Fibroblast of lung (primary cell): Measurements from ENCODE around the gene VIPR2. TPM values are rescaled to one million over a fixed set of nuclear protein-coding genes. Genes with fewer than 3 reads are reported as not detected.

Experiments
- DNase-seq, 2 donors: peaks; one replicate each; pipeline versions ENCODE4 v3.0.0 to v3.0.0-alpha.2; 2010; ENCODE audit warnings: low read depth in 2 of 2
- H2AFZ ChIP-seq: 2 replicates; pipeline ENCODE4 v1.5.1; 2012; ENCODE audit warnings: low read length, control low read depth, inconsistent platforms
- H3K27ac ChIP-seq: 2 replicates; pipeline ENCODE4 v1.5.1; 2011; ENCODE audit warnings: low read length, control low read depth; ENCODE audit not compliant: insufficient read depth
- H3K27me3 ChIP-seq: 2 replicates; pipeline ENCODE4 v1.5.1; 2011; ENCODE audit warnings: mild to moderate bottlenecking, low read length; ENCODE audit not compliant: control insufficient read depth, insufficient read depth
- H3K36me3 ChIP-seq: 2 replicates; pipeline ENCODE4 v1.5.1; 2011; ENCODE audit warnings: low read length; ENCODE audit not compliant: control insufficient read depth, insufficient read depth
- H3K4me1 ChIP-seq: 2 replicates; pipeline ENCODE4 v1.5.1; 2011; ENCODE audit warnings: low read length; ENCODE audit not compliant: control insufficient read depth, insufficient read depth; ENCODE audit errors: extremely low read depth
- H3K4me2 ChIP-seq: 2 replicates; pipeline ENCODE4 v1.5.1; 2011; ENCODE audit warnings: low read length, control low read depth; ENCODE audit not compliant: insufficient read depth; ENCODE audit errors: extremely low read depth
- H3K4me3 ChIP-seq, 4 experiments: fragments of 200-600 bp in 1 of 4; sonication (generic) in 1 of 4; replicated peaks in 1 of 4; 2 replicates each; pipeline ENCODE4 v1.5.1; 2011 to 2016; ENCODE audit warnings: low read length in 4 of 4, low read depth in 3 of 4, mild to moderate bottlenecking in 3 of 4, control low read depth in 2 of 4, inconsistent platforms in 1 of 4, mixed read lengths in 1 of 4; ENCODE audit not compliant: insufficient read depth in 1 of 4; ENCODE audit errors: control extremely low read depth in 1 of 4
- H3K79me2 ChIP-seq: 2 replicates; pipeline ENCODE4 v1.5.1; 2012; ENCODE audit warnings: mild to moderate bottlenecking, low read length, inconsistent platforms; ENCODE audit not compliant: control insufficient read depth, insufficient read depth
- H3K9ac ChIP-seq: 2 replicates; pipeline ENCODE4 v1.5.1; 2011; ENCODE audit warnings: mild to moderate bottlenecking, low read length, control low read depth; ENCODE audit not compliant: insufficient read depth
- H3K9me3 ChIP-seq: 2 replicates; pipeline ENCODE4 v1.5.1; 2012; ENCODE audit warnings: low read depth, low read length; ENCODE audit not compliant: control insufficient read depth, insufficient read depth
- H4K20me1 ChIP-seq: 2 replicates; pipeline ENCODE4 v1.5.1; 2011; ENCODE audit warnings: low read length; ENCODE audit not compliant: control insufficient read depth, insufficient read depth; ENCODE audit errors: extremely low read depth
- EZH2 ChIP-seq: IDR thresholded peaks from 2 replicates; pipeline ENCODE4 v1.5.1; 2012; ENCODE audit warnings: low read length, control low read depth, mild to moderate bottlenecking; ENCODE audit errors: missing control alignments
- polyA plus RNA-seq, 2 donors: library from polyadenylated mRNA; depleted of rRNA in 1 of 2; stranded (reverse) in 1 of 2; unstranded in 1 of 2; fragments of >200 nt; gene quantifications; 2 replicates each; pipeline ENCODE4 v1.2.1, GENCODE V29; 2011 to 2012; ENCODE audit warnings: missing spikeins in 1 of 2
- total RNA-seq: library from RNA; depleted of rRNA; stranded (reverse); fragments of >200 nt; gene quantifications from 2 replicates; pipeline ENCODE4 v1.2.1, GENCODE V29; 2014
- TF ChIP-seq, protein P1 (sequence below), 2 donors: IDR thresholded peaks in 1 of 2; conservative IDR thresholded peaks in 1 of 2; 1 replicate in 1 of 2; 2 replicates in 1 of 2; pipeline ENCODE4 v1.5.1; 2011 to 2012; ENCODE audit warnings: low read length in 2 of 2, control low read depth in 1 of 2, inconsistent platforms in 1 of 2, low read depth in 1 of 2, mild to moderate bottlenecking in 1 of 2

The VIPR2 gene
- total and polyA plus RNA-seq, 2 donors (not counting 1 experiment from before 2014, with no cell fraction given) = not detected

GRCh38 chr7:159097661-159098423 is 46.8 kb downstream of the VIPR2 start:
- no peak overlapping the region for H3K4me2 ChIP-seq

DNA sequence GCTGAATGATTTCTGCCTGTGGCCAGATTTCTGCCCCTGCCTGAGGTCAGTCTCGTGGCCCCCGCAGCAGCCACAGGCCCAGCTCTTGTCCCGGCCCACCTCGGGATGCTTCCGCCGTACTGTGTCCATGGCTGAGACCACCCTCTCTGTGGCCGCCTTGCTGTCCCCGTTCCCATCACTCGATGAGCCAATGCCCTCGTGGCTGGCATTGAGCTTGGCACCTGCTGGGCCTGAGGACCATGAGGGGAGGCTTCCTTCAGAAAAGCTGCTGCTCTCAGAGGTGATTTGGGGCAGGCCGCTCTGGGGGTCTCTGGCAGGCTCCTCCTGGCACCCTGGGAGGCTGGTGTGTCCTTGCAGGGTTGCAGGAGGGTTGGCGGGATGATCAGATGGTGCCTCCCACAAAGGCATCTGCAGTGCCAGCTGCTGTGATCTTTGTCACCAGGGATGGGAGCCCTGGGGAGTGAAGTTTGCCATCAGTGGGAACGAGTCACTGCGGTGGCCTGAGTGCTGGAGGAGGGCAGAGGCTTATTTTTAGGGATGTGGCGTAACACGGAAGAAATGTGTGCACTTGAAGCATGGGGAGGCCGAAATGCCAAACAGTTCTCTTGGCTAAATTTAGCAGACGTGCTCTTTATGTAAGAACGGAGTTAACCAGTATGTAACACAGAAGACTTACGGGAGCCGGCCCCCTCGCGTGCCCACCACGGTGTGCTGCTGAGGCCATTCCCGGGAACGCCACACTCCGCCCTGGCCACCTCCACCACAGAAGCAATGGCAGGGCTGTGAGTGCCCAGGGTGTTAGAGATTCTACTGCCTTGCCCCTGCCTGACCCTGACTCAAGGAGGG is 47.7 kb downstream of the VIPR2 start:
- no peaks in the 10 kb centered on the region for H3K9me3 ChIP-seq
- no peak overlapping the region for H2AFZ ChIP-seq
- no peak overlapping the region for H3K27ac ChIP-seq
- DNase-seq = no peak
- no peaks in the 10 kb centered on the region for H3K27me3 ChIP-seq
- no peaks in the 10 kb centered on the region for H4K20me1 ChIP-seq
- H3K4me1 ChIP-seq = no peaks in the 10 kb centered on the region
- TF ChIP-seq, protein P1, sequence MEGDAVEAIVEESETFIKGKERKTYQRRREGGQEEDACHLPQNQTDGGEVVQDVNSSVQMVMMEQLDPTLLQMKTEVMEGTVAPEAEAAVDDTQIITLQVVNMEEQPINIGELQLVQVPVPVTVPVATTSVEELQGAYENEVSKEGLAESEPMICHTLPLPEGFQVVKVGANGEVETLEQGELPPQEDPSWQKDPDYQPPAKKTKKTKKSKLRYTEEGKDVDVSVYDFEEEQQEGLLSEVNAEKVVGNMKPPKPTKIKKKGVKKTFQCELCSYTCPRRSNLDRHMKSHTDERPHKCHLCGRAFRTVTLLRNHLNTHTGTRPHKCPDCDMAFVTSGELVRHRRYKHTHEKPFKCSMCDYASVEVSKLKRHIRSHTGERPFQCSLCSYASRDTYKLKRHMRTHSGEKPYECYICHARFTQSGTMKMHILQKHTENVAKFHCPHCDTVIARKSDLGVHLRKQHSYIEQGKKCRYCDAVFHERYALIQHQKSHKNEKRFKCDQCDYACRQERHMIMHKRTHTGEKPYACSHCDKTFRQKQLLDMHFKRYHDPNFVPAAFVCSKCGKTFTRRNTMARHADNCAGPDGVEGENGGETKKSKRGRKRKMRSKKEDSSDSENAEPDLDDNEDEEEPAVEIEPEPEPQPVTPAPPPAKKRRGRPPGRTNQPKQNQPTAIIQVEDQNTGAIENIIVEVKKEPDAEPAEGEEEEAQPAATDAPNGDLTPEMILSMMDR (conservative IDR thresholded peaks at IDR 0.05 in 1 of 2, IDR thresholded peaks at IDR 0.05 in 1 of 2; ENCODE audit: low read depth in 1 of 2, low read length in 2 of 2) = no peak
- no peak for TF ChIP-seq EZH2
- no peak overlapping the region for H3K9ac ChIP-seq
- no peak overlapping the region for H3K4me3 ChIP-seq
- no peaks in the 10 kb centered on the region for H3K79me2 ChIP-seq
- H3K36me3 ChIP-seq = no peaks in the 10 kb centered on the region
- no peak overlapping the region for H3K4me2 ChIP-seq

More at GRCh38 chr7:159097661-159098423, 46.8 kb downstream of the VIPR2 start:
- Histone ChIP-seq H4K20me1 (no peaks in the 10 kb centered on the region), H3K79me2 (no peaks in the 10 kb centered on the region), H3K36me3 (no peaks in the 10 kb centered on the region), H3K27ac (no peak overlapping the region), H3K9me3 (no peaks in the 10 kb centered on the region), H2AFZ (no peak overlapping the region), H3K4me3 (no peak overlapping the region), H3K9ac (no peak overlapping the region), H3K27me3 (no peaks in the 10 kb centered on the region), H3K4me1 (no peaks in the 10 kb centered on the region)
- TF ChIP-seq, protein P1 (conservative IDR thresholded peaks at IDR 0.05 in 1 of 2, IDR thresholded peaks at IDR 0.05 in 1 of 2; ENCODE audit: low read depth in 1 of 2, low read length in 2 of 2) = no peak
- TF ChIP-seq EZH2 = no peak
- no peak for DNase-seq

DNA sequence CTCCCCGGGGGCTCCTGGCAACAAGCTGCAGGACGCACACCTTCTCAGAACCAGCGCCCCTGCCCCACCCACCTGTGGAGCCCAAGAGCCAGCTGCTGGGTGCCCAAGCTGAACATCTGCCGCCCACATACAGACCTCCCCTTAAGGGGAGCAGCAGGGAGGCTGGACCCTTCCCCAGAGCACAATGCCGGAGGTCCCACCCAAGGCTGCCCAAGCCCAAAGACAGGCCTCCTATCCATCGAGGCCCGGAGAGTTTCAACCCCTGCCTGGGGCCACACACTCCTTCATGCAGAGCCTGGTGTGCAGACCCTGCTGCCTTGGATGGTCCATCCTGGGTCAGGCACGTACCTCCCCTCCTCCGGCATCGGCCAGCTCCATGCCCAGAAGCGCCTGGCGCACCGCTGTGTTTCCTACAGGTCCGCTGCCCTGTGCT is 48.7 kb downstream of the VIPR2 start:
- no peaks in the 10 kb centered on the region for H4K20me1 ChIP-seq

More for the DNA sequence above, 48.7 kb downstream of the VIPR2 start:
- Histone ChIP-seq H3K36me3 (no peaks in the 10 kb centered on the region), H3K9ac (no peak overlapping the region), H2AFZ (no peak overlapping the region), H3K79me2 (no peaks in the 10 kb centered on the region), H3K4me3 (no peak overlapping the region), H3K27ac (no peak overlapping the region), H3K27me3 (no peaks in the 10 kb centered on the region), H3K4me1 (no peaks in the 10 kb centered on the region), H3K4me2 (no peak overlapping the region), H3K9me3 (no peaks in the 10 kb centered on the region)
- no peak for TF ChIP-seq EZH2
- TF ChIP-seq, protein P1 (conservative IDR thresholded peaks at IDR 0.05 in 1 of 2, IDR thresholded peaks at IDR 0.05 in 1 of 2; ENCODE audit: low read depth in 1 of 2, low read length in 2 of 2) = no peak
- DNase-seq = no peak
